ENCODE data around the gene WFDC10A.
"Not testable (repeated sequence)": the region's sequence is repeated elsewhere in the genome, so short reads cannot be mapped to it uniquely, and the experiment has no call there.

GRCh38 chr20:45641076-45641475 lies 11.5 kb downstream of the WFDC10A start:
- not testable (repeated sequence) for TF ChIP-seq EZH2phosphoT487 (IDR thresholded peaks at IDR 0.05; ENCODE audit: insufficient read depth, low read depth); EZH2 (IDR thresholded peaks at IDR 0.05; ENCODE audit: insufficient read depth, poor library complexity, severe bottlenecking)
